ENCODE measurements around the gene TAAR2. TPM values are rescaled to one million over a fixed set of nuclear protein-coding genes. Genes with fewer than 3 reads are reported as not detected.

The TAAR2 gene
- total and polyA plus RNA-seq, 2 of the 8 experiments (the other 6 are each of a cell fraction or from before 2014, with no cell fraction given), result not detected

DNA sequence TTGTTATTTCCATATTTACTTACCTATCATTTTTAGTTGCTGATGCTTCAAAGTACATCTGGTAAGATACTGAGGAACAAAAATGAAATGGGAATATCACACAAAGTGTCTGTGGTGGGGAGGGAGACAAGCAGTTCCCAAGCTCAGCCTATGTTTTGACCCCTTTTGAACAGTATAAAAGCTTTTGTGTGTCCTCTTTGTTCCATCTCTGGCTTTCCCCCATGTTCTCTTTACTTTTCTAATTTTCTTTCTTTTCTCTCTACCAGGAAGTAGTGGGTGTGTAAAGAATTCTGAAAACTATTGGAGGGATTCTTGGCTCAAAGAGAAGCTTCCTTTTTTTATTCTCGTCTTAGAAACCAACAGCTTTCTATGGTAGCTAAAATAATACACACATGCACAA is 7.4 kb downstream of the TAAR2 start (continued):
- TF ChIP-seq CTCF (IDR thresholded peaks at IDR 0.05; ENCODE audit: control extremely low read depth in 1 of 3, insufficient read depth in 1 of 3, low read depth in 1 of 3, low read length in 3 of 3) (no peak), TCF12 (IDR thresholded peaks at IDR 0.05; ENCODE audit: low read depth, low read length) (no peak), MAFK (IDR thresholded peaks at IDR 0.05; ENCODE audit: low read depth, low read length) (no peak), KDM5A (IDR thresholded peaks at IDR 0.05; ENCODE audit: low read length) (no peak)
- TF ChIP-seq, protein P1, sequence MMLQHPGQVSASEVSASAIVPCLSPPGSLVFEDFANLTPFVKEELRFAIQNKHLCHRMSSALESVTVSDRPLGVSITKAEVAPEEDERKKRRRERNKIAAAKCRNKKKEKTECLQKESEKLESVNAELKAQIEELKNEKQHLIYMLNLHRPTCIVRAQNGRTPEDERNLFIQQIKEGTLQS (IDR thresholded peaks at IDR 0.05; ENCODE audit: insufficient read depth, low read depth, low read length), result no peak
